GM12875 (cell line): ENCODE results near the gene NCKAP5.

Experiments used
- H3K4me3 ChIP-seq: one replicate; pipeline ENCODE4 v1.5.1; 2011; ENCODE audit warnings: low read depth, low read length, control low read depth
- CTCF ChIP-seq: IDR thresholded peaks from 2 replicates; pipeline ENCODE4 v1.5.1; 2011; ENCODE audit warnings: low read depth, mild to moderate bottlenecking, control low read depth, inconsistent platforms, low read length, moderate library complexity, borderline replicate concordance; ENCODE audit not compliant: insufficient read depth

Gene NCKAP5

GRCh38 chr2:132656266-132656975, 911.8 kb downstream of the NCKAP5 start:
- TF ChIP-seq CTCF, result no peak
- H3K4me3 ChIP-seq, result no peak overlapping the region

GRCh38 chr2:132654968-132655367, 913.3 kb downstream of the NCKAP5 start:
- no peak for TF ChIP-seq CTCF
- no peak overlapping the region for H3K4me3 ChIP-seq

- H3K4me3 ChIP-seq, result no peak overlapping the region
- TF ChIP-seq CTCF, result no peak
These were observed 913.9 kb downstream of the NCKAP5 start for GRCh38 chr2:132654335-132654734.

- no peak for TF ChIP-seq CTCF
- H3K4me3 ChIP-seq, result no peak overlapping the region
These were observed 915.8 kb downstream of the NCKAP5 start for GRCh38 chr2:132652474-132652873.

- H3K4me3 ChIP-seq, result no peak overlapping the region
- TF ChIP-seq CTCF, result peak; percentile 25; the same call in 1 of the 2 replicates
These were observed 916.9 kb downstream of the NCKAP5 start for GRCh38 chr2:132651115-132652045.

GRCh38 chr2:132646540-132647108, 921.6 kb downstream of the NCKAP5 start:
- no peak overlapping the region for H3K4me3 ChIP-seq
- no peak for TF ChIP-seq CTCF
